Myocyte (in vitro differentiated cells): ENCODE results near the gene DIP2A. TPM values are rescaled to one million over a fixed set of nuclear protein-coding genes. Genes with fewer than 3 reads are reported as not detected.
"Not testable (repeated sequence)": the region's sequence is repeated elsewhere in the genome, so short reads cannot be mapped to it uniquely, and the experiment has no call there.

Source experiments
- DNase-seq: peaks from one replicate; pipeline ENCODE4 v3.0.0-alpha.2; 2012; ENCODE audit warnings: low read depth
- total RNA-seq: library from RNA; depleted of rRNA; stranded (reverse); fragments of >200 nt; gene quantifications from 2 replicates; pipeline ENCODE4 v1.2.3, GENCODE V29; 2014

Gene DIP2A
- total RNA-seq, 1 donor from 2014 or later, result 14.6 TPM

DNA sequence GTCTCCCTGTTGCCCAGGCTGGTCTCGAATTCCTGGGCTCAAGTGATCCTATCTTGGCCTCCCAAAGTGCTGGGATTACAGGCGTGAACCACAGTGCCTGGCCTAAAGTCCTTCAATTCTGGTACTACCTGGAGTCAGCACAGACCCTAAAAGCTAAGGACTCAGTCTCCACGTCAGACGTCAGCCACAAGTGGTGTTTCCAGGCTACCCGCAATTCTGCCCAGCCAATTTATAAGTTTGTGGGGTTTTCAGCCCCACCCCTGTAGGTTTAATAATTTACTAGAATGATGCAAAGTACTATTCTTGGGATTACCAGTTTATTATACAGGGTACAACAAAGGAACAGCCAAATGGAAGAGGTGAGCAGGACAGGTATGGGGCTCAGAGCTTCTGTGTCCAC lies 10.6 kb upstream of the DIP2A start:
- no peak for DNase-seq

DNA sequence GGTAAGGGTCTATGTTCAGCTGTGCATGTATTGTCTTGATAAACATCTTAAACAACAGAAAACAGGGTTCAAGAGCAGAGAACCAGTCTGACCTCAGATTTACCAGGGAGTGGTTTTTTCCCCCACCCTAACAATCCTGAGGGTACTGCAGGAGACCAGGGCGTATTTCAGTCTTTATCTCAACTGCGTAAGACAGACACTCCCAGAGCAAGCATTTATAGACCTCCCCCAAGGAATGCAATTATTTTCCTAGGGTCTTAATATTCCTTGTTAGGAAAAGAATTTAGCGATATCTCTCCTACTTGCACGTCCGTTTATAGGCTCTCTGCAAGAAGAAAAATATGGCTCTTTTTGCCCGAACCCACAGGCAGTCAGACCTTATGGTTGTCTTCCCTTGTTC lies 9.8 kb upstream of the DIP2A start:
- DNase-seq, result not testable (repeated sequence)

DNA sequence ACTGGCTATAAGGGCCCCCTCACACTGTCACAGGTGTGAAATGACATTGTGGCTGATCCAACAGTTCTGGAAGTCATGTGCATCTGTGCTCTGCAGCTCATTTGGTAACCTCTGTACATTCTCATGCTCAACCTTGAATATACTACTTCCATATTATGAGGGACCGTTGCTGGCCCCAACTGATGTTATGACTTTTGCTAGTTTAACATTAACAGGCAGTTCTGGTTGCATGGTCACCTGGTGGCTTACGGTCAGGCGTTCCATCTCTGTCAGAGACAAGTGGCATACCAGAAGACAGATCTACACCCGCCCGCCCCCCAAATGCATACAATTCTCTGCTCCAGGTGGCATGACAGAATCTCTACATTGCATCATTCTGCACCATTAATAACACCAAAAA lies 6.0 kb upstream of the DIP2A start:
- no peak for DNase-seq

DNA sequence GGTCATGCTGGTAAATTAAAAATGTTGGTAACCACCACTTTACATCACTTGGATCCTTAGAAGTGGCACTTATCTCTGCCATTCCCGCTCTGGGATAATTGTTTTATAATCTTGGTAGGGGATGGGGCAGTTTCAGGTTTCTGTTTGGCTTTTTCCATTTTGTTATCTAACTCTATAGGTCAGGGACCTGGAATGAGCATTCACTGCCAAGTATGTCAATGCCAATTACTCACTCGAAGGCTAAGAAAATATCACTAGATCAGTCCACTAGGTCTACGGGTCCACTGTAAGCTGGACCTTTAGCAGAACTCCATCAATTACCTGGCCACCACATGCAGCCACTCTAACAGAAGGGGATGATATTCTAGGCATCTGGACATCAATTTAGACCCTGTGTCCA lies 4.5 kb upstream of the DIP2A start:
- DNase-seq, result no peak

DNA sequence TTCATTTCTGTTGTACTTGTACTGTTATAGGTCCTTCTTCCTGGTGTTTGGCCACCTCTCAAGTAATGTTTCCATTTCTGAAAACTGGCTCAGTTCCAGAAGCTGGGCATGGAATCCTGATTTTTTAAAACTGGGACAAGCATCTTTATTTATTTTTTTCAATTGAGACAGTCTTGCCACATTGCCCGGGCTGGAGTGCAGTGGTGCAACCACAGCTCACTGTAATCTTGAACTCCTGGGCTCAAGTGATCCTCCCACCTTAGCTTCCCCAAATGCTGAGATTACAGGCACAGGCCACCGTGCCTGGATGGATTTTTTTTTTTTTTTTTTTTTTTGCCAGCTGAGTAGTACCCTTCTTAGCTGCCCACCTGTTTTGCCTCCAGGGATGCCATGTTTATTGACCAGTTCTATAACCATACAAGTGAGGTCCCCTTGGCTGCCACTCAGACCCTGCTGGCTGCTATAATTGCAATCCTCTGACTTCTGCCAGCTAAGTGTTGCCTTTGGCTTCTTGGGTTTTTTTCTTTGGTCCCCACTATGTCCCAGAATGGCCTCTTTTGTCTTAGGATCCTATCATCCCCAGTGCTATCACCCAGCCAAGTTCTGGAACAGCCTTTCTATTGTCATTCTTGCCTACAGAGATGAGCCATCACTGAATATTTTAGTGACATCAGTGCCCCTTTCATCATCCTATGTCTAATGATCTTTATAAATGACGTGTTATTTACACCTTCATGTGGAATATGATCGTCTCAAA lies 3.9 kb upstream of the DIP2A start:
- peak; percentile 13 for DNase-seq

DNA sequence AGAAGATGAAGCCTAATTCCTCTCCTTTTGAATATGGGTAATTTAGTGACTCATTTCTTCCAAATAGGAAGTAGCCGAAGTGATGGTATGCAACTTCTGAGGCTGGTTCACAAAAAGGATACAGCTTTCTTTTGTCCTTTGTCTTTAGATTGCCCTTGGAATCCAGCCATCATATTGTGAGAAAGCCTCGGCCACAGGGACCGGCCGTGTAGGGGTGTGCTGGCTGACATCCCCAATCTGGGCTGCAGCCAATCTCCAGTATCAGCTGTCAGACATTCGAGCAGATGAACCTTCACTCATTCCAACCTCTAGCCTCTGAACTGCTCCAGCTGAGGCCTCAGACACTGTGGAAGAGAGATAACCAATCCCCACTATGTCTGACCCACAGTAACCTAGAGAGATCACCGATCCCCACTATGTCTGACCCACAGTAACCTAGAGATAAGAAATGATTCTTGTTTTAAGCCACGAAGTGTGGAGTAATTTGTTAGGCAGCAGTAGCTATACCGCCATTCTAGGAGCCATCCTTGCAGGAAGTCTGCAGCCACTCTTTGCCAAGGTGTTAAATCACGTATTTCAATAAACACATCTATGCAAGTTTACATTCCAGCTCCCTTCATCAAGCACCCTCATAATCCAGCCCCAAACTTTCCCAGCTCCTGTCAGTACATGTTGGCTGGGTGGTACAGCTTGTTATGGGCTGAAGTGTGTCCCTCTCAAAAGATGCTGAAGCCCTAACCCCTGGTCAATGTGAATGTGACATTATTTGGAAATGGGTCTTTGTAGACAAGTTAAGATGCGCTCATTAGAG lies 2.9 kb upstream of the DIP2A start:
- DNase-seq, result peak; percentile 85

DNA sequence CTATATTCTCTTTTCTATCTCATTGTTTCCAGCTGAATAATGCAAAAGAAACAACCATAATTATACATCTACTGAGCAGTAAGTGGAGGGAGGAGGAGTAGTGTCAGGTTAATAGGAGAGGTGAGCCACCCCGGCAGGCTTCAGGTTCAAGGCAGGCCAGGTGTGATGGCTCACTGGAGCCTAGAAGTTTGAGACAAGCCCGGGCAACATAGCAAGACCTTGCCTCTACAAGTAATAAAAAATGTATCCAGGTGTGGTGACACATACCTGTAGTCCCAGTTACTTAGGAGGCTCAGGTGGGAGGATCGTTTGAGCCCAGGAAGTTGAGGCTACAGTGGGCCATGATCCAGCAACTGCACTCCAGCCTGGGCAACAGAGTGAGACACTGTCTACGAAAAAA lies 1.9 kb upstream of the DIP2A start:
- no peak for DNase-seq

DNA sequence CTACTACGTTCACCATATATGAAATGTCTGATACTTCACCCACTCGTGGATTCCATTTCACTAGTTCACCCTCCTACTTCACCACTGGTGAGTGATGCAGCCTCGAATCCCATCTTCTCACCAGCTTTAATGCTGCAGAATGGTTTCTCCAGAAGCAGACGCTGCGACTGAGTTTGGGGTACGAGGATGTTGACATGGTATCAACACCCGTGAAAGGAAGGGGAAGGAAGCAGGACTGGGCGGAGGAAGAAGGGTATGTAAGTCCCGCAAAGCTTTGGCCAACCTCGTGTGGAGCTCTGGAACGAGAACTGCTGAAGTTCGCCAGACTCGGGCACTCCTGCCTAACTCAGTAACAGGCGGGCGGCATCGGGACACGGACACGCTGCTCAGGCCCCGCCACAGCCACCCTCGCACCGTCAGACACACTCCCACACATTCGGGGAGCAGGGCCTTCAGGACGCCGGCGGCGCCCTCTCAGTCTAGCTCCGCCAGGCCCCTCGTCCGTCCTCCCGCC lies 833 bp upstream of the DIP2A start:
- peak; percentile 40 for DNase-seq

DNA sequence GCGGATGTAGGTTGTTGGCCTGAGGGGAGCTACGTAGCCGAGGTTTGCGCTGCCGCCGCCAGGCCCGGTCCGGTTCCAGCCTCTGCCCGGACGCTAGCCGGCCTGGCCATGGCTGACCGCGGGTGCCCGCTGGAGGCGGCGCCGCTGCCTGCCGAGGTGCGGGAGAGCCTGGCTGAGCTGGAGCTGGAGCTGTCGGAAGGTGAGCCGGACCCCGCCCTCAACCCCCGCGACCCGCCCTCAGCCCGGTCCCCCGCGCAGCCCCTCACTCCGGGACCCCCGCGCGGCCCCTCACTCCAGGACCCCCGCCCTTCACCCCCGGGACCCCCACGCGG lies 299 bp downstream of the DIP2A start:
- no peak for DNase-seq

DNA sequence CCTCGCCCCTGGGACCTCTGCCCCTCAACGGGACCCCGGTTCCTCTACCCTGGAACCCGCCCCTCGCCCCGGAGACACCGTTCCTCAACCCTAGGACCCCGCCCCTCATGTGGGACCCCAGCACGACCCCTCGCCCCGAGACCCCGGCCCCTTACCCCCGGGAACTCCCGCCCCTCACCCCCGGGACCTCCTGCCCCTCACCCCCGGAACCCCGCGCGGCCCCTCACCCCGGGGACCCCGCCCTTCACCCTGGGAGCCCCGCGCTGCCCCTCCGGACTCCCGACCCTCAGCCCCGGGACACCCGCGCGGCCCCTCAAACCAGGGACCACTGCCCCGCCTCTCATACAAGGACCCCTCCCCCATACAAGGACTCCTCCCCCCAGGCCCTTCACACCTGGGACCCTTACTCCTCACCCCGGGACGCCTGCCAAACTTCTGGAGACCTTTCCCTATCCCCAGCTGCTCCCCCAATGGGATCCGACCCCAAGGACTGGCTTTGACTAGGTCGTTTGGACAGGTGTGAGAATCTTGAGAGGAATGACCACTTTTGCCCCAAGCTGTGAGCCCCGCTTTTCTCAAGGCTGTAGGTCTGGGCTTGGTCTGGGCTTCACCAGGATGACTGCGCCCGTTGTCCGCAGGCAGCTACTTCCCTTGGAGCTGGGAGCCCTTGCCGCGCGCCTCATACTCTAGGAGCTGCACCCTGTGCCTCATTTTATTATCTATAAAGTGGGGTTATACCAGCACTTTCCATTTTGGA lies 843 bp downstream of the DIP2A start:
- DNase-seq, result peak; percentile 32

DNA sequence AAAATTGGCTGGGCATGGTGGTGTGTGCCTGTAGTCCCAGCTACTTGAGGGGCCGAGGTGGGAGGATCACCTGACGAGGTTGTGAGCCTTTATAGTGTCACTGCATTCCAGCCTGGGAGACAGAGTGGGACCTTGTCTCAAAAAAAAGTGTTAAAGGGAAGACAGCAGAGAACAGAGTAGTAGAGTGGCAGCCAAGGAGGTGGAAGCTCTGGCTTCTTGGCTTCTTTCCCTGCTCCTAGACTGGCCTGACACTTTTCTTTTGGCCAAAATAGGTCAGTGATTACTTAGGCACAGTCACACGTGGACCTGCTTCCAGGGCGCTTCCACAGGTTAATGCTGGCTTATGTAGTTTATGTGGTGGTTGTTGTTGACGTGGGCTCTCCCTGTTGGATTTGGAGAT lies 3.2 kb downstream of the DIP2A start:
- DNase-seq, result no peak

DNA sequence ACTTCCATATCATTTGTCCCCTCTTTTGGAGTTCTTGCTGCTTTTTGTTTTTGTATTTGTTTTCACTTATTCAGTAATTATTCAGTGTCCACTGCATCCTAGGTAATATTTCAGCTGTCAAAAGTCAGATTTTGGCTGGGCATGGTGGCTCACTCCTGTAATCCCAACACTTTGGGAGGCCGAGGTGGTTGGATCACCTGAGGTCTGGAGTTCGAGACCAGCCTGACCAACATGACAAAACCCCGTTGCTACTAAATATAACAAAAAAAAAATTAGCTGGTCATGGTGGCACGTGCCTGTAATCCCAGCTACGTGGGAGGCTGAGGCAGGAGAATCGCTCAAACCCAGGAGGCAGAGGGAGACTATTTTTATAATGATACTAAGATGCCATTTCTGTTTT lies 6.5 kb downstream of the DIP2A start:
- DNase-seq, result not testable (repeated sequence)

DNA sequence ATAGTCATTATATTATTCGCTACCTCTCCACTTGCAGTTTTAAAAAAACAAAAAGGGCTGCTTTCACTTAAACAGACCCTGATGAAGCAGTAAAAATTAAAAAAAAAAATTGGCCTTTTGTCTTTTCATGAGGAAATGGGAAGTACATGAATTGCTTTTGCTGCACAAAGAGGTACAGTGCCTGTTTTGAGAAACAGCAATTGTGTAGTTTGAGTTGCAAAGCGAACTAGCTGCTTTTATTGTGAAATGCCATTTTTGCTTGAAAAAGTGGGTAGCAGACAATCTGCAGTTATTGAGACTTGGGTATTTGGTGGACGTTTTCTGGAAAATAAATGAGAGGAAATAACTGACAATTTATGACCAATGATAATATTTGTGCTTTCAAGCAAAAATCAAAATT lies 7.0 kb downstream of the DIP2A start:
- no peak for DNase-seq

DNA sequence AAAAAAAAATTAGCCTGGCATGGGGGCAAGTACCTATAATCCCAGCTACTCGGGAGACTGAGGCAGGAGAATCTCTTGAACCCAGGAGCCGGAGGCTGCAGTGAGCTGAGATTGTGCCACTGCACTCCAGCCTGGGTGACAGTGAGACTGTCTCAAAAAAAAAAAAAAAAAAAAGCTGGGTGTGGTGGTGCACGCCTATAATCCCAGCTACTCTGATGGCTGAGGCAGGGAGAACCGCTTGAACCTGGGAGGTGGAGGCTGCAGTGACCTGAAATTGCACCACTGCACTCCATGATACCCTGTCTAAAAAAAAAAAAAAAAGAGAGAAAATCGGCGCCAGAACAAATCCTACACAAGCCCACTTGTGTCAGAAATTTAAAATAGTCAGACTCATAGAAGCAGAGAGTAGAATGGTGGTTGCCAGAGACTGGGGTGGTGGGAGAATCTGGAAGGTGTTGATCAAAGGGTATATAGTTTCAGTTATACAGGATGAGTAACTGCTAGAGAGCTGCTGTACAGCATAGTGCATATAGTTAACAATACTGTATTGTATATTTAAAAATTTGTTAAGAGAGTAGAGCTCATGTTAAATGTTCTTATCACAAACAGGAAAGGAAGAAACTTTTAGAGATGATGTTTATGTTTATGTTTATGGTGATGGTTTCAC lies 9.6 kb downstream of the DIP2A start:
- DNase-seq, result no peak

DNA sequence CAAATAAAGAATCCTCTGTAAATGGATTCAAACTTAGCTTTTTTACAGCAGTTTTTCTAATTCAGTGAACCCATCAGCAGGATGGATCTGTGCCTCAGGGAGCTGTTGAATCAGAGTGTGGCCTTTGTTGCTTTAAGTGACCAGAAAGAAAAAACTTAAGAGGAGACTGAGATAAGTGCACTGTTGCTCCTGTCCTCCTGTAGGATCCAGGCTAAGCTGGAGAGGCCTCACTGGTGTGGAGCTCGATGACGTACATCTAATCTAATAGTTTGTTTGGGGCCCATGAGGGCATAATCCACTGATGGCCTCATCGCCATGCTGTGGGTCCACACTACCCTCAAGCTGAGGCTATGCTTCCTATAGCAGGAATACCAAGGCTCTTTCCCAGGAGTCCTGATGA lies 10.6 kb downstream of the DIP2A start:
- no peak for DNase-seq

DNA sequence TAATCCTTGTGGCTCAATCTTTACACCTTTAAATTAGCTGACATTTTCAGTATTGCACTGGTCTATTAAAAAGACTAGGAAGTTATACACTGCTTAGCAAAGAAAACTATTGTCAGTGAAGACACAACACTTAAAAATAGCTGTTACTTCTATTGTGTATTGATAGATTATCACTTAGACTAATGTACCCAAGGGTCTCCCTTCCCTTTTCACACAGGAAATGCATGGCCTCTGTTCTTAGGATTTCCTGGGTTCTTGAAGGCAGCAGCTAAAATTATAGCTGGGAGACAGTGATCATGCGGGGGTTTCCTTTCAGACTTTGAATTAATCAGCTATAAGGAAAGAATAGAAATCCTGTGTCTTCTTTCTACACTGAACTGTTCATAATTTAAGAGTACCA lies 12.8 kb downstream of the DIP2A start:
- no peak for DNase-seq

DNA sequence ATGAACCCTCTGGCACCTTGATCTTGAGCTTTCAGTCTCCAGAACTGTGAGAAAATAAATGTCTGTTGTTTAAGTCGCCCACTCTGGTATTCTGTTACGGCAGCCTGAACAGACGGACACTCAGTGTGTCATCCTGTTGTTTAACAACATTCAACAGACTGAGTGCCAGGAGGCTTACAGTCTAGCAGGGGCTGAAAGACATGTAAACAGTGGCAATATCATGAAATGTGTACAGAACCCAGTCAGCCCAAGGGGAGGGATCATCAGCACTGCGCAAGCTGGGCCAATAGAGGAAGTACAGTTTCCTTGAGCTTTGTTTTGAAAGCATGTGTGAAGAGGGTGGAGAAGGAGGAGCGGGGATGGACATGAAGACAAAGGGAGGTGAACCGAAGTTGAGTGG lies 13.6 kb downstream of the DIP2A start:
- DNase-seq, result no peak

DNA sequence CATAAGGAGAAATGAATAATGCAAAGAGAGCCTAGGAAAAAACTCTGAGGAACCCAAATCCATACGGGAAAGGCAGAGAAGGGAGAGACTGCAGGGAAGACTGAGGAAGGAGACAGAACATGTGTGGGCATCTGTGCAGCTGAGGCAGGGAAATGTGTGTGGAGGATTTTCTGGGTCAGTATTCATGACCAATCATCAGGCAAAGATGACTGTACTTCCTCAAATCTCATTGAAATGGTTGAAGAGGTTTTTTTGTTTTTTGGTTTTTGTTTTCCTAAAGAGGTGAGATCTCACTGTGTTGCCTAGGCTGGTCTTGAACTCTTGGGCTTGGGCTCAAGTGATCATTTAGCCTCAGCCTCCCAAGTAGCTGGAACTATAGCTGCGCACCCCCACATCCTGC lies 15.7 kb downstream of the DIP2A start:
- no peak for DNase-seq

DNA sequence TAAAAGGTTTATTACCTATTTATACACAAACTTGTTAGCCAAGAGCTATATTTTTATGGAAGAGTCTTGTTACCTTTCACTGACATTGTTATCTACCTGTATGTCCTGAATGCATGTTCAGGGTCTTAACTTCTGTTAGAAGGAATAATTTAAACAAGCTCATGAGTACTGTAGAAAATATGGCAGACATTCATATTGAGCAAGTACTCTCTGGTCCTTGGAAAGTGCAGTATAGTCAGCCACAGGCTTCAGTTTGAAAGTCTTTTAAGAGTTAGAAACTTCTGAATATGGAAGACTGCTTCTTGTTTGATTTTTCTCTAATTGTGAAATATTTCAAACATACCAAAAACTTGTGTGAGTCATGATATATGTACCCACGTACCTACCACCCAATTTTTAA lies 16.6 kb downstream of the DIP2A start:
- no peak for DNase-seq

DNA sequence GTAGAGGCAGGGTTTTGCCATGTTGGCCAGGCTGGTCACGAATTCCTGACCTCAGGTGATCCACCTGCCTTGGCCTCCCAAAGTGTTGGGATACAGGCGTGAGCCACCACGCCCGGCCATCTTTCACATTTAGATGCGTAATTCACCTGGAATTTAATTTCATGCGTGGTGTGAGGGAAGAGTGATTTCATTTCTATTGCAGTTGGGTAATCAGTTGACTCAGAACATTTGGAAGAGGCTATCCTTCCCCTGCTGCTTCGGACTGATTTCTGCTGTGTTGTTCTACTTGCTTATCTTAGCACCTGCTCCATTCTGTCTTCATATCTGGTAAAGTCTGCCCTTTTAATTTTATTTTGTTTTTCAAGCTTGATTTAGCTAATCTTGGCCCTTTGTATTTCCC lies 19.1 kb downstream of the DIP2A start:
- DNase-seq, result peak; percentile 78

DNA sequence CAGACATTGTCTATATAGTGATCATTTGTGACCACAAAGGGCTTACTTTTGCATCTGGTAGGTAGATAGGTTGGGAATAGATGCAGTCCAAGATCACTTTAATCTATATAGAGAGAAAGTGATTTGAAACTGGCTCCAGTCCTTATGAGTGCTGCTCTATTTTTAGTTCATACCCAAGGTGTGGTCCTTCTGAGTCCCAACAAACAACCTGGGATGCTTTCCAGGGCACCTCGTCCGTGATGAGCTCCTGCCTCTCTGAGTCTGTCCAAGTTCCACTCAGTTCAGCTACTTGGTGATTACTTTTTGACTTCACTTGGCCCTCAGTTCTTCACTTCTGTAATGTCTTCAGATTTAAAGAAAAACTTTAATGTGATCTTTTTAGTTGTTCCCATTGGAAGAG lies 20.2 kb downstream of the DIP2A start:
- DNase-seq, result no peak

DNA sequence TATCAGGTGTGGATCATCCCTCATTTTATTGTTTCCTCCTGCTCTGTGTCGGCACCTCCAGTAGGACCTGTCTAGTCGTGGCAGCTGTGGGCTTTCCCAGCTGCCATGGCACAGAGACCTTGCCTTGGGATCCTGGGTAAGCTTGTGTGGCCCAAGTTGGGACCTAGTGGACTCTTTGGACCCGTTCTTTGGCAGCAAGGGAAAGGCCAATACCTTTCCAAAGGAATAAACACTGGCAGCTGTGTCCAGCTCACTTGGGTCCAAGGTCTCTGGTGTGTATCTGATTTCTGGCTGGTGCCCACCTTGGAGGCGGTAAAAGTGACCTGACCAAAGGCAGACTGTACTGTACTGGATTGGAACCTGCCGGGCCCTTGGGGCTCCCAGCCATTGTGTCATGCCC lies 21.8 kb downstream of the DIP2A start:
- no peak for DNase-seq
